Keratinocyte (primary cell): ENCODE results near the gene KCNJ16.

Experiments
- CTCF ChIP-seq, 3 experiments: IDR thresholded peaks in 1 of 3; conservative IDR thresholded peaks in 1 of 3; optimal IDR thresholded peaks in 1 of 3; 2 replicates in 2 of 3; 3 replicates in 1 of 3; pipeline versions ENCODE3 to v1.5.1; 2011; ENCODE audit warnings: low read length in 3 of 3, mild to moderate bottlenecking in 3 of 3, moderate library complexity in 2 of 3, control low read depth in 1 of 3, inconsistent platforms in 1 of 3; ENCODE audit not compliant: insufficient read depth in 2 of 3; ENCODE audit errors: extremely low read depth in 1 of 3
- EZH2 ChIP-seq: IDR thresholded peaks from one replicate; pipeline ENCODE4 v1.6.1; 2012; ENCODE audit warnings: inconsistent platforms, mild to moderate bottlenecking, low read length, moderate library complexity

DNA sequence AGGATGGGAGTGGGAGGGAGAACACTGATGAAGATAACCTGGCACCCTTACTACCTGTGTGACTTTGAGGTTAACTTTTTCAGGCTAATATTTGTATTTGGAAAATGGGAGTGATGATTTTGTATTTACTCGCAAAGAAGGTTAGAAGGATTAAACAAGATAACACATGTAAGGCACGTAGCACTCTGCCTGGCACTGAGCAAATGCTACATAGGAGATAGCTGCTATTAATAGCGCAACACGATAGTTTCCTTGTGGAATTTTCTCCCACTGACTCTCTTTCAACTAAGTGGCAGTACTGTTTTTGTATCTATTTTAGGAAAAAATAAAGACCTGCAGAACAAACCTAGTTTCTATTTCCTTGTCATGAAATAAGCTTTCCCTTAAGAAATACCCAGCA lies 15.4 kb upstream of the KCNJ16 start:
- no peak for TF ChIP-seq CTCF (optimal IDR thresholded peaks at IDR 0.05 in 1 of 3, IDR thresholded peaks at IDR 0.05 in 1 of 3, conservative IDR thresholded peaks at IDR 0.05 in 1 of 3; ENCODE audit: extremely low read depth in 1 of 3, insufficient read depth in 2 of 3, low read length in 3 of 3)
- TF ChIP-seq EZH2: no peak
